ENCODE results near the gene DDX3X. TPM values are rescaled to one million over a fixed set of nuclear protein-coding genes. Genes with fewer than 3 reads are reported as not detected.
A peak's percentile ranks its signal among the peaks of the same experiment; 100 is the strongest.

Gene DDX3X
- total and polyA plus RNA-seq, 2 of the 13 experiments (the other 11 are each of a cell fraction or from before 2014, with no cell fraction given): 53.5 to 239 TPM

DNA sequence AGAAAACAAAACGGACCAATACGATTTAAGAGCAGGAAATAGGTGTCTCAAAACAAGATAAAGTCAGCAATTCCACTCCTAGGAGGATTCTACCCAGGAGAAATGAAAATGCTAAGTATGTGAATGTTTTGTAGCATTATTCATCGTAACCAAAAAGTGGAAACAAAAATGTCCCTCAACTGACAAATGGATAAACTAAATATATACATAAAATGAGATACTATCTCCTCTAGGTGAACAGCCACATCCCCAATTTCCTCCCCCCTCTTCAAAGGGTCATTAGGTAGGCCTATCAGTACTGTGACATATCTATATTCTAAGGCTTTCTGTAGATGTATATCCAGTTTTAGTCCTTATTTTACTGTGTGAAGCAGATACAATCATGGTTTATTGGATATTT lies 18.0 kb downstream of the DDX3X start:
- intact Hi-C loops (cut with micrococcal nuclease; ENCODE audit: unreplicated experiment) (loop anchor here (1.0 kb wide), 1 partner anchor 60 kb away; no protein-coding TSS in a partner anchor), in situ Hi-C loops (cut with HindIII; ENCODE audit: extremely low pct_ligation_motif_present, low pct_unique_long_range_greater_than_20kb) (no loop called here)
- ChIA-PET POLR2A (no interaction called here), CTCF (ENCODE audit: low intra/inter-chr PET ratio, low total read pairs) (no interaction called here)
- TF ChIP-seq, protein P1, sequence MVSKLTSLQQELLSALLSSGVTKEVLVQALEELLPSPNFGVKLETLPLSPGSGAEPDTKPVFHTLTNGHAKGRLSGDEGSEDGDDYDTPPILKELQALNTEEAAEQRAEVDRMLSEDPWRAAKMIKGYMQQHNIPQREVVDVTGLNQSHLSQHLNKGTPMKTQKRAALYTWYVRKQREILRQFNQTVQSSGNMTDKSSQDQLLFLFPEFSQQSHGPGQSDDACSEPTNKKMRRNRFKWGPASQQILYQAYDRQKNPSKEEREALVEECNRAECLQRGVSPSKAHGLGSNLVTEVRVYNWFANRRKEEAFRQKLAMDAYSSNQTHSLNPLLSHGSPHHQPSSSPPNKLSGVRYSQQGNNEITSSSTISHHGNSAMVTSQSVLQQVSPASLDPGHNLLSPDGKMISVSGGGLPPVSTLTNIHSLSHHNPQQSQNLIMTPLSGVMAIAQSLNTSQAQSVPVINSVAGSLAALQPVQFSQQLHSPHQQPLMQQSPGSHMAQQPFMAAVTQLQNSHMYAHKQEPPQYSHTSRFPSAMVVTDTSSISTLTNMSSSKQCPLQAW (CRISPR knock-in tag; IDR thresholded peaks at IDR 0.05): no peak
- no peak for TF ChIP-seq ZNF263 (CRISPR knock-in tag; IDR thresholded peaks at IDR 0.05)
- TF ChIP-seq TSC22D2 (CRISPR knock-in tag; IDR thresholded peaks at IDR 0.05; ENCODE audit: borderline replicate concordance): no peak
- no peak for TF ChIP-seq ZNF605 (CRISPR knock-in tag; IDR thresholded peaks at IDR 0.05)
- no peak for TF ChIP-seq ZC3H13 (CRISPR knock-in tag; IDR thresholded peaks at IDR 0.05)
- TF ChIP-seq HNRNPLL (IDR thresholded peaks at IDR 0.05; ENCODE audit: low read depth, low read length, poor library complexity, severe bottlenecking): no peak
- TF ChIP-seq EED (CRISPR knock-in tag; IDR thresholded peaks at IDR 0.05): no peak
- no peak for TF ChIP-seq ARNTL (CRISPR knock-in tag; IDR thresholded peaks at IDR 0.05)
- no peak for TF ChIP-seq NCOR1 (IDR thresholded peaks at IDR 0.05; ENCODE audit: borderline replicate concordance, low read length)
- no peak for TF ChIP-seq ADNP (CRISPR knock-in tag; IDR thresholded peaks at IDR 0.05)
- no peak for TF ChIP-seq ZNF781 (CRISPR knock-in tag; IDR thresholded peaks at IDR 0.05; ENCODE audit: borderline replicate concordance, not compliant biosample characterization)
- Histone ChIP-seq H3K4me1 (ENCODE audit: insufficient read depth, low read length) (no peaks in the 10 kb centered on the region), H2AFZ (ENCODE audit: low read length) (no peak overlapping the region), H3K9ac (ENCODE audit: insufficient read depth, low read depth, low read length) (no peak overlapping the region), H3K27ac (ENCODE audit: extremely low read length, insufficient read depth, low read length) (no peak overlapping the region), H3K79me2 (ENCODE audit: insufficient read depth, low read length) (no peaks in the 10 kb centered on the region), H4K20me1 (ENCODE audit: insufficient read depth, low read length) (peaks cover 12% of the 10 kb centered on the region; the same call in 1 of the 2 replicates), H3K4me2 (ENCODE audit: low read depth, low read length) (no peak overlapping the region), H3K36me3 (replicated peaks in 1 of 2; ENCODE audit: control insufficient read depth in 1 of 2, insufficient read depth in 2 of 2, low read length in 2 of 2) (peaks cover 3 to 6% of the 10 kb centered on the region in 2 experiments; a peak in 2 of 5 replicates), H3K4me3 (replicated peaks in 1 of 3; ENCODE audit: insufficient read depth in 1 of 3, low read depth in 2 of 3, low read length in 3 of 3) (no peak overlapping the region), H3K9me3 (ENCODE audit: low read length) (no peaks in the 10 kb centered on the region), H3K27me3 (ENCODE audit: control insufficient read depth in 1 of 2, insufficient read depth in 2 of 2, low read length in 2 of 2) (no peaks in the 10 kb centered on the region)
- no TSS peak for BruUV-seq (replicated peaks)
- WGBS (ENCODE audit: low lambda C conversion rate): 87% methylated on average over 3 of the region's 3 CpGs
- DNase-seq (ENCODE audit: low spot score) (no peak), FAIRE-seq (no peak), ATAC-seq (peak; percentile 3; the same call in 1 of the 3 replicates)

Data from HepG2 (cell line).